GM19467 (cell line): ENCODE measurements around the gene CLTB.
A peak's percentile ranks its signal among the peaks of the same experiment; 100 is the strongest.

ENCODE experiments used
- ATAC-seq: cut with Tn5 transposase; IDR thresholded peaks from one replicate; pipeline ENCODE4 v1.9.1; 2021; ENCODE audit warnings: mild to moderate bottlenecking, moderate library complexity; ENCODE audit not compliant: unreplicated experiment

The CLTB gene

DNA sequence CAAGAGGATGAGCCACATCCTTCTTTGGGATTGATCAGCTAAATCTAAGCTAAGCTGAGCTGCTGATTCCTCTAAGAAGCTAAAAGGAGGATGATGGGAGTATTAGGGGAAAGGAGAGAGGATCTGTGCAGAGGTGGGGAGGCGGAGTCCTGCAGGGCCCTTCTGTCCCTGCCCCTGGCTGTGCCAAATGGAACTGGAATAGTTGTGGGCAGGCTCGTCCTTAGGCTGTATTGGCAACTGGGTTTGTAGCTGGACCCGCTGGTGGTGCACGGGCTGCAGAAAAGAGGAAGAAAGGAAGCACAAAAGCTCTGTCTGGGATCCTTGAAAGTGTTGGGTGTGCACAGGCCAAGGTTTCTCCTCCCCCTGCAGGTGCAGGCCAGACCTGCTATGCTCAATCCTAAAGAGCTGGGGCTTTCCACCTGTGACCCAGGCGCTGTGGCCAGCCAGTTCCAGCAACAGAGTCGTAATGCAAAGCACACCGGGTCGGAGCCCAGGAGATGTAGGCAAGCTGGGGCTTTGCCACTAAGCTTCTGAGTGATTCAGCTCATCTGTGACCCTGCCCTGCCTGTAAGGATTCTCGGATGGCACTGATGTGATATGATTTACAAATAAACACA, 9.8 kb downstream of the CLTB start:
- no peak for ATAC-seq

DNA sequence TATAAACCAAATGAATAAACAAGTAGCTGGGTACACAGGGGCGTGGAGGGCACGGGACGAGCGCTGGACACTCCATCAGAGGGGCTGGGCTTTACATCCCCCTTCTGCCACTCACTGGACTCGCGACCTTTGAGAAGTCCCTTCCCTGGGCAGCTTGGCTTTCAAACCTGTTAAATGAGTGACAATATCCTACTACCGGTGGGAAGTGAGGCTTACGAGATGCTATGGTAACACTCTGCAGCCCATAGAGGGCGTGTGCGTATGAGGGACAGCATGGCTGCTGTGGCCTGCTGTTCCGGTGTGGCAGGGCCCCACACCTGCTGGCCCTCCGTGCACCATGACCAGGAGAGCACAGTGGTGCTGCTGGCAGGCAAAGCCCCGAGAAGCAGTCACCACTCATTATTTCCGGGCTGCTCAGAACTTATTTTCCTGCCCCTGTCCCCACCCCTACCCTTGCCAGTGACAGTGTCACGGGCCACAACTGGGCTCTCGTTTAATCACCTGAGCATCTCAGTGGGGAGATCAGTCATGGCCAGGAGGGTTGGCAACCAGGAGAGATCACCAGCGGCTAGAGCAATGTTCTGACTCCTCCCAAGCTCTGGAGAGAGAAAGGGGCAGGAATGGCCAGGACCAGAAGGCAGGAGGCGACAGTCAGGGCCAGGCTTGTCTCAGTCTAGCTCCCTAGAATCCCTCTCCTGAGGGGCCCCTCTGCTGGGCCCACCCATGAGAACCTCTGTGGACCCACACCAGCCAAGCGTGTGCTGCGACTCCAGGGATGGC, 10.5 kb downstream of the CLTB start:
- ATAC-seq: no peak

DNA sequence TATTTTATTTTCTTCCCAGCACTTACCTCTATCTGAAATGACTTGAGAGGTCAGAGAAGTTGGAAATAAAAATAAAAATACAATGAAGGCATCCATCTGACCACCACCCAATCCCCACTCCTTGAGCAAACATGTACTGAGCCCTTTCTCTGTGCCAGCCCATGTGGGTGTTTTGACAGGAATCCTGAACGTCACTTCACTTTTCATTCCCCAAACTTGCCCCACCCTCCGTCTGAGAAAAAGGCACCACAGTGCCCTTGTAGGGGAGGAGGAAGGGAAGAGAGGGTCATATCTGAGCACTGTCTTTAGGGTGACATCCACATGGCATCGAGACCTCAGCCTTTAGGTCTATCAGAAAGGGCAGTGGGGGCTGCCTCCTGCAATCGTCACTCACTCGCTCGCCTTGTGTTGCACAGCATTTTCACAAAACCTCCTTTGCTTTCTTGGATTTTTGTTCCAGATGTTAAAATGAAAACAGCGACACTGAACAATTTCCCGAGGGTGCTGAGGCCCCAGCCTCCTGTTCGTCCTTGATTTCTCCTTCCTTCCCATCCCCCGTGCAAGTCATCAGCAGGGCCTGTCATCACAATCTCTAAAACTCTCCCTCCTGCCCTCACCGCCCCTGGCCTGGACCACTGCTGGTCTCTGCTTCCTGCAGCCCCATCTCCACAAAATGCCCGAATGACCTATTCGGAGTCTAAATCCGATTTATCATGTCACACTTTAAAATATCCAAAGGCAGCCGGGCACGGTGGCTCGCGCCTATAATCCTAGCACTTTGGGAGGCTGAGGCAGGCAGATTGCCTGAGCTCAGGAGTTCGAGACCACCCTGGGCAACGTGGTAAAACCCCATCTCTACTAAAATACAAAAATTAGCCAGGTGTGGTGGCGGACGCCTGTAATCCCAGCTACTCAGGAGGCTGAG, 14.8 kb downstream of the CLTB start:
- ATAC-seq: no peak

DNA sequence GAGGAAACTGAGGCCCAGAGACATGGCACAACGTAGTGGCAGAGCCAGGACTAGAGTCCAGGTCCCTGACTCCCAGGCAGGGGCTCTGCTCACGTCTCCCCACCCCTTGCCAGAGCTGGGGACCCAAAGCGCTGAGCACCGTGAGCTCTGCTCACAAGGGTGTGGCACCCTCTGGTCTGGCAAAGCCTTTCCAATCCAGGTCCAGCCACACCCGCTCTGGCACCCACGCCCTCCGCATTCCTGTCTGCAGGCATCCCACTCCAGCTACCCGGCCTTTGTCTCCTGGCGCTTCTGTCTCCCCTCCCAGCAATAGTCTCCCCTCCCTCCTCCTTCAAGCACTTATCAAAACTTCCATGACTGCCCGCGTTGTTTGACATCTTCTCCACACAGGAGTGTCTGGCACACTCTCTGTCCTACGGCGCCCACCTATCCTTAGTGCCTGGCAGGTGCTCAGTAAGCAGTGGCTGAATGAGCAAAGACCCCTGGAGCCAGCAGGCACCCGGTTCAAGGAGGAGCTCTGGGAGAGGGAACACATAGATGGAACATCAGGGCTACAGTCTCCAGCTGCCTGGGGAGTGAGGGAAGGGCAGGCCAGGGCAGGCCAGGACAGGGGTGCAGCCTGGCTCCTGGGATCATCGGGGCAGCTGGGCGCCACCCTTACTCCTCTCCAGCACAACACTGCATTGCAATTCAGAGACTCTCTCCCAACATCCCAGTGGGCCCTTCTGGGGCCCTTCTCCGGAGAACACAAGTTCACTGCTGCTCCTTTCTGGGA, 15.8 kb downstream of the CLTB start:
- ATAC-seq: no peak

DNA sequence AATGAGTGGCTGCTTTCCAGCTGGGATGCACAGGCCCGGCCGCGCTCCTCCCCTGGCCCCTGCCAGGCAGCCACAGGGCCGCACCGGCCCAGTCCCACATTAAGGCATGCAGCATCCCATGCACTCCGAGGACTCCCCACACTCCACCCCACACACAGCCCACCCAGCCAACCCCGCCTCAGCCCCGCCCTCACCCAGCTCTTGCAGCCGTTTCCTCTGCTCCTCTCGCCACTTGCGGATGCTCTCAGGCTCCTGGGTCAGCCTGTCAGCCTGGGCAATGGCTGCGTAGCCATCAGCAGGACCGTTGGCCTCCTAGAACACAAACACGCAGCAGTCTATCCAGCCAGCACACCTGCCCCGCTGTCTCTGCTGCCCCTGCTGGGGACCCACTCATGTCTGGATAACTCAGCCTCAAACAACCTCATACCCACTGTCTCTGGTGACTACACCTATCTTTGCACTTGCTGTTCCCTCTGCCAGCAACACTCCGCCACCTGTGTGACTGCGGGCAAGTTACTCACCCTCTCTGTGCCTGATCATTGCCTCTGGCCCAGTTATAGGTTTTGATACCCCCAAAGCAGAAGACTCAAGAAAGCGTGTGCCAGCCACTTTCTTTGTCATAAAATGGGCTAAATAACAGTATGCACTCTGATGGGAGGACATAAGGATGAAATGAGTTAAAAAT, 18.5 kb downstream of the CLTB start:
- ATAC-seq: no peak

DNA sequence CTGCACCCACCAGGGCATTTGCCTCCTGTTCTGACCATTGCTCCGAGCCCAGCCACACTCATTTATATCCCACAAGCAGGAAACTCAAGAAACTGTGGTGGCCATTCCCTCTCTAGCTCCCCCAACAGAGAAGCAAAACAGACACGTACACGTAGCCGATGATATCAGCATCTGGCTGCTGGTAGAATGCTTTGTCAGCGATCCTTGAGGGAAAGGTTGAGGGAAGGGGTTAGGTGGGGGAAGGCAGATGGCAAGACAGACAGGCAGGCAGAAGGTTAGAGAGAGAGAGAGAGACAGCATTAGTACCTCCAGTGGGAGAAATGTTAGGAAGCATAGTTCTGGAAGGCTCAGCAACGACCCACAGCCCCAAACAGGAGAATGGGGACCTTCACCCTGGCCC, 20.0 kb downstream of the CLTB start:
- no peak for ATAC-seq

DNA sequence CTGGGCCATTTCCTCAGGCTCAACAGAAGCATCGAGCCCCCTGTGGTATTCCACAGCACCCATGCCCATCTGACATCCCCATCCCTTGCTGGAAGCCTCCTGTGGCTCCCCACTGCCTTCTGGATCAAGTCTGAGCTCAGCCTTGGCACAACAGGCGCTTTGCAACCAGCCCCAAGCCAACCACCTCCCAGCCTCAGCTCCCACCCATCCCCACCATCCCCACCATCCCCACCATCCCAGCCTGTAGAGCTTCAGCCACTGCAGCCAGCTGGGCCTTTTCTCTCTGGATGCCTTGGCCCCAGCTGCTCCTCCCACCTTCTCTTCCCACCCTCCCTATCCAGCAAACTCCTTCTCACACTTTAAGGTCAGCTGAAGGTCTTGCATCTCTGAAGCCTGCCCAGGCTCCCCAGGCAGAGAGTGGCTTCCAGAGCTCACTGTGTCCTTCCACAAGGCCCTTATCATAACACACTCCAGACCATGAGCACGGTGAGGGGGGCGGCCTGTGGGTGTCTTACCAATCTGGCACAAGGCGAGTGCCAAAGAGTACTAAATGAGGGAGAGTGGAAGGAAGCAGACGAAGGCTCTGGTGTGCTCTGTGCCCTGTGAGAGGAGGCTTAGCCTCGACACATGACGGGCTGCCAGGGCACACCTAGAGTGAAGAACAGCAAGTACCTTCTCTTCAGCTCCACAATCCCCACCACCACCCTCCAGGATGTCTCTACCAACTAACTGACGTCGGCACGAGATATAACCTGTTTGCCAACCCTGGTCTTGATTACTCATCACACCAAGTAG, 21.3 kb downstream of the CLTB start:
- ATAC-seq: no peak

DNA sequence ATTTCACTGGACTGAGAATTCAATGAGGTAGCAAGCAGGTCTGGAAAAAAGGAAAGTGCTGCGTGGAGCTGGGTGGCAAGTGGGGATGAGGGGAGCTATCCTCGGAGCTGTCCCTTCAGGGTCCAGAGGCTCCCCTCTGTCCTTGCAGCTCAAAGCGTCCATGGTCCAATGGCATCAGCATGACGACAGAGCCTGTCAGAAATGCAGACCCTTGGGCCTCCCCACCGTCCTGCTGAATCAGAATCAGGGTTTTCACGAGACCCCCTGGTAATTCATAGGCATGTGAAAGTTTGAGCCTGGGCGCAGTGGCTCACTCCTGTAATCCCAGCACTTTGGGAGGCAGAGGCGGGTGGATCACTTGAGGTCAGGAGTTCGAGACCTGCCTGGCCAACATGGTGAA, 22.2 kb downstream of the CLTB start:
- ATAC-seq: no peak

DNA sequence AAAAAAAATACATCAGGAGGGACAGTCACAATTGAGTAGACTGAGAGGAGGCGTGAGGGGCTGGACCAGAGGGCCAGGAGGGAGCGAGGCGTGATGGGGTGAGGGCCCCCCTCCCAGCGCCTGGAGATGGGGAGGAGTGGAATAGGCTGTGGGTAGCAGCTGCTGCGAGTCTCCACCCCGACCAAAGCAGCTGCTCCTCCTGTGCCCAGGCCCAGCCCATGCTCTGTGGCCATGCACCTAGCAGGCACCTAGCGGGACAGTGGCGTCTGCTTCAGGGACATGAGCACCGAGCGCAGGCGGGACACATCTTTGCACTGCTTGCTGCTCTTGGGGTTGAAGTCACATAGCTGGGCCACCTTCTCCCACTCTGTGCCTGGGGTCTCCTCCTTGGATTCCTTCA, 23.8 kb downstream of the CLTB start:
- ATAC-seq: no peak

DNA sequence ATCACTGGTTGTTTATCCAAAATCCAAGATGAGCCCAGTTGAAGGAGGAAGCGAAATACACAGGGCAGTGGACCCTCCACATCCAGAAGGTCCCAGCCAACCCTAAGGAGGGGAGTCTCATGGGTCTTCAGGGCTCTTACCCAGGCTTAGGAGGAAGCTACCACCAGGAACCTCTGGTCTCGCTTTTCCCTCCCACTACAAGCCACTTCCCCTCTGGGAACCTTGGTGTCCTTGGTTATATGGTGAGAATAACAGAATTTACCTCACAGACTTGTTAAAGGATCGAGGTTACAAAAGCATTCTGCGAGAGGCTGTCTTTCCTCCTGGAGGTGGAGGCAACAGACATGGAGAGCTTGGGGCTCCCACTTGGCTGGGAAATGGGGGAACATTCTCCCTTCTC, 24.3 kb downstream of the CLTB start:
- ATAC-seq: no peak

DNA sequence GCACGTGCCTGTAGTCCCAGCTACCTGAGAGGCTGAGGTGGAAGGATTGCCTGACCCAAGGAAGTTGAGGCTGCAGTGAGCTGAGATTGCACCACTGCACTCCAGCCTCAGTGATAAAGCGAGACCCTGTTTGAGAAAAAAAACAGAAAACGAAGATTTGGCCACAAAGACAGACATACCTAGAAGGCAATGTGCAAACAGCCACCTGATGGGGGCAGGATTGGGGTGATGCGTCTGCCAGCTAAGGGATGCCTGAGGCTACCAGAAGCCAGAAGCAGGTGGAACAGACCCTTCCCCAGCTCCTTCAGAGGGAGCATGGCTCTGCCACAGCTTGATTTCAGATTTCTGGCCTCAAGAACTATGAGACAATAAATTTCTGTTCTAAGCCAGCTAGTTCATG, 24.9 kb downstream of the CLTB start:
- ATAC-seq: no peak

DNA sequence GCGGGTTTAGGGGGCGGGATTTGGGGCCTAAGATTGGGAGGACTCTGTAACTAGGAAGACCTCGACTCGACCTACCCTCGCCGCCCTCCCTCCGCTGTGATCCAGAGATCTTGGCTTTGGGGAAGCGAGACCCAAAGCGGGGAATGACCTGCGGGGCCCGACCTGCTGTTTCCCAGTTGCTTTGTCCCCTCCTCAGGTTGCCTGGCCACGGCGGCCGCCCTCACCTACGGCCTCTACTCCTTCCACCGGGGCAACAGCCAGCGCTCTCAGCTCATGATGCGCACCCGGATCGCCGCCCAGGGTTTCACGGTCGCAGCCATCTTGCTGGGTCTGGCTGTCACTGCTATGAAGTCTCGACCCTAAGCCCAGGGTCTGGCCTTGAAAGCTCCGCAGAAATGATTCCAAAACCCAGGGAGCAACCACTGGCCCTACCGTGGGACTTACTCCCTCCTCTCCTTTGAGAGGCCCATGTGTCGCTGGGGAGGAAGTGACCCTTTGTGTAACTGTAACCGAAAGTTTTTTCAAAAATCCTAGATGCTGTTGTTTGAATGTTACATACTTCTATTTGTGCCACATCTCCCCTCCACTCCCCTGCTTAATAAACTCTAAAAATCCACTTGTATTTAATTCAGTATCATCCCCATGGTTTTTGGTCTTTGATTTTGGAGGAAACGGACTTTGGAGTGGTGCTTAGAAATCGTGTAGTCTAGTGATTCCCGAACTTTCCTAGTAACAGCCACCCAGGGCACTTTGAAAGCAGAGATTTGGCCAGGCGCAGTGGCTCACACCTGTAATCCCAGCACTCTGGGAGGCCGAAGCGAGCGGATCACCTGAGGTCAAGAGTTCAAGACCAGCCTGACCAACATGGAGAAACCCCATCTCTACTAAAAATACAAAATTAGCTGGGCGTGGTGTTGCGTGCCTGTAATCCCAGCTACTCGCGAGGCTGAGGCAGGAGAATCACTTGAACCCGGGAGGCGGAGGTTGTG, 26.9 kb downstream of the CLTB start:
- ATAC-seq: peak; percentile 22

DNA sequence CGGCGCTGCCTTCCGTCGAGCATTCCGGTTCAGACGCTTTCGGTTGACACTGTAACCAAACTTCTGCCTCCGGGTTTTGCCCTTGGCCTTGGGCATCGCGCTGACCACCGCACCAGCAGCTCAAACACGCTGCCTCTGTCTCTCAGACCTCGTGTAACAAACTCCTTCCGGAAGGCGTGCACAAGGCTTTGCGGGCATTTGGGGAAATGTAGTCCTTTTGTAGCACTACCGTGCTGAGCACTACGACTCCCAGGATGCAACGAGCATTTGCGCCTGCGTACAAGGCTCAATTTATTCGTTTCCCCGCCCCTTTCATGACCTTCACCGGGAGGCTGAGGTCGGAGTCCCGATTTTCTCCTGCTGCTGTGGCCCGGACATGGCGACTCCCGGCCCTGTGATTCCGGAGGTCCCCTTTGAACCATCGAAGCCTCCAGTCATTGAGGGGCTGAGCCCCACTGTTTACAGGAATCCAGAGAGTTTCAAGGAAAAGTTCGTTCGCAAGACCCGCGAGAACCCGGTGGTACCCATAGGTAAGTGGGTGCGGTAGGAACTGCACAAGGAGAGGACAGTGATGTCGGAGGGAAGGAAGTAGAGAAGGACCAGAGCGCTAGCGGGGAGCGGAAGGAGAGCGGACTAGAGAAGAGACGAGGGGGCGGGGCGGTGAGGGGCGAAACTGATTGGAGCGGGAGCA, 27.8 kb downstream of the CLTB start, which contains the start of the genes HIGD2A and NOP16:
HIGD2A (plus strand) TSS at position 308 of the 691 bp plus-strand sequence; CDS start at position 377, 69 bp downstream.
NOP16 (minus strand) TSS at position 155 of the 691 bp plus-strand sequence; CDS start at position 96, 59 bp downstream.
- peak; percentile 83 for ATAC-seq

DNA sequence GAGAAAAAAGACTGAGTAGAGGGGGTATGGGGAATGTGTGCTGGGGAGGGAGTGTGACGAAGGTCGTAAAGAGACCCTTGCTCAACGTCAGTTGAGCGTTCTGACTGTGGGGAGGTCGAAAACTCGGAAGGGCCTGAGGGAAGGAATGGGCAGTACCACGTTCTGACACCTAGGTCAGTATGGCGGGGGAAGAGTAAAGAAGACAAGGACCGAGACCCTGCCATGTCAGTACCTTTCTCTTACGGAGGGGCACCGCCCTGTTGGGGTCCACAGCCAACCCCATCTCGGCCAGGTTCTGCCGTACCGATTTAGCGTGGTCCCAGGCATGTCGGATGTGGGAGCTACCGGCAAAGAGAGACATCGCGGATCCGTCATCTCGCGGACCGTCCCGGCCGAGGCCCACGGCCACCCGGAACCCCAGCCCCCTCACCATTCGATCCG, 28.3 kb downstream of the CLTB start:
- ATAC-seq: no peak

DNA sequence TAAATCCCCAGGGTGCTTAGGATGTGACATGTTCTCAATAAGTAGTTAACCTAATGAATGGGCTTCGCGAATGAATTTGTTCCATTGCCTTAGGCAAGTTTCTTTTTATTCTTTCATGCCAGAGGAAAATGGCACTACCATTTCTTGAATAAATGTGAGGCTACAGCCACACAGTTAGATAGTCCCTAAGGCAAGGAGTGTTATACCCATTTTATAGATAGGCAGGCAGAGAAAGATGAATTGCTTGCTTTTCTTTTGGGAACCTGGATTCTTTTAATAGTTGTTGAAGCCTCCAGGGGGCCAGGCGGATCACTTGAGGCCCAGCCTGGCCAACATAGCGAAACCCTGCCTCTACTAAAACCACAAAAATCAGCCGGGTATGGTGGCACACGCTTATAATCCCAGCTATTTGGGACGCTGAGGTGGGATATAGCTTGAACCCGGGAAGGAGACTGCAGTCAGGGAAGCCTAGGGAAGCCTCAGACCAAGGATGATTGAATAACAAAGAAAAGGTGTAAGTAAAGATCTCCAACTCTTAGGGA, 28.9 kb downstream of the CLTB start:
- ATAC-seq: no peak

DNA sequence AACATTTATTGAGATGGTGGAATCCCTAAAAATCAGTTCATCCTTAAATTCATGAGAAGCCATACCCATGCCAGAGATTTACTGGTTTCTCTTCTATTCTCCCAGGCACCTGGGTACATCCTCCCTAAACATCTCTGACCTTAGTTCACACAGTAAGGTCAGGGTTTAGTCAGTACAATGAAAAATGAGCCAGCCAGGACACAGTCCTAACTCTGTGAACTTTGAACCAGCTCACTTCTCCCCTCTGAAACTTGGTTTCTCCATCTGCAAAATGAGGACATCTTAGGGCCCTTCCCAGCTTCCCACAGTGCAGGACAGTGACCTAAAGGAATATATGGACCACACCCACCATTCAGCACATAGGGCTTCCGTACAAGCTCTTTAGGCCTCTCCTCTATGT, 29.8 kb downstream of the CLTB start:
- no peak for ATAC-seq

DNA sequence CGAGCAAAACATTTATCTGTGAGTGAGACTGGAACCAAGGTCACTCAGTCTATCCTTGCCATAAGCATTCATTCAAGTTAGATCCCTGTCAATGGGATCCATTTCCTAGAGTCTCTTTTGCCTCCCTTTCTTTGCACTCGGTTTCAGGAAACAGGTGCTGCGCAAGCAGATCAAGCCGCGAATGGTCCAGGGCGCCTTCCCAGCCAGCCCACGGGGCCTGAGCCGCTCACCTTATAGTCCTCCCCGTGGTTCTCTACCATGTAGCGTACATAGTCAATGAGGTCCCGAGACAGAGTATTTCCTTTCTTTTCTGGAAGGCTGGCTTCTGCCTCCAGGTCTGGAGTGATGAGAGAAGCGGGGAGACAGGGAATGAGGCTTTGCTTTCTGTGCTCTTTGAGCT, 31.3 kb downstream of the CLTB start:
- no peak for ATAC-seq
